ENCODE measurements around the gene CAPN1. TPM values are rescaled to one million over a fixed set of nuclear protein-coding genes. Genes with fewer than 3 reads are reported as not detected.
"Not testable (repeated sequence)": the region's sequence is repeated elsewhere in the genome, so short reads cannot be mapped to it uniquely, and the experiment has no call there.

CAPN1 gene
- total RNA-seq, 2 experiments from 2014 or later, result 75.6 to 79.1 TPM

- CTCF ChIA-PET, result no interaction called here
- POLR2A ChIA-PET, result interaction anchor here (0.7 kb wide), 1 partner anchor 53 kb away, joined by 3 read pairs; no protein-coding TSS in a partner anchor
Measured at GRCh38 chr11:65236194-65237059, 54.7 kb downstream of the CAPN1 start.

DNA sequence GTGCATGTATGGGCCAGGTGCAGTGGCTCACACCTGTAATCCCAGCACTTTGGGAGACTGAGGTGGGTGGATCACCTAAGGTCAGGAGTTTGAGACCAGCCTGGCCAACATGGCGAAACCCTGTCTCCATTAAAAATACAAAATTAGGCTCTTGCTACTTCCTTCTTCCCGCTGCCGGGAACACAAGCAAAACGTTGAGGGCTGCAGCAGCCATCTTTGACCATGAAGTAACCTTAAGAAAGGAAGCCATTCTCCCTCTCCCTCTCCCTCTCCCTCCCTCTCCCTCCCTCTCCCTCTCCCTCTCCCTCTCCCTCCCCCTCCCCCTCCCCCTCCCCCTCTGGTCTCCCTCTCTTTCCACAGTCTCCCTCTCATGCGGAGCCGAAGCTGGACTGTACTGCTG is 56.6 kb downstream of the CAPN1 start:
- POLR2A ChIA-PET, CTCF ChIA-PET: not testable (repeated sequence)

DNA sequence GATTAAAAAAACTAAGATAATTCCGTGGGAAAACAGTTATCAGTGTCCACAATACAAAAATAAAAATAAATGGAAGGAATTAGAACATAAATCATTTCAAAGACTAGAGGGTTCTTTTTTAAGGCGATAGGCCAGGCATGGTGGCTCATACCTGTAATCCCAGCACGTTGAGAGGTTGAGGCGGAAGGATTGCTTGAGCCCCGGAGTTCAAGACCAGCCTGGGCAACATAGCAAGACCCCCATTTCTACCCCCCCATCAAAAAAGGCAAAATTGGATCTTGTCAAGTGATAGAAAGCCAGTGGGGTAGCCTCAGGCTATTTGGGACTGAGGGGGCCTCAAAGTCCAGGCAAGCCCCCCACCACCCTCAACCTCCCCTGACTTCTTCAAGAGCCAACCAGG is 59.4 kb downstream of the CAPN1 start:
- ChIA-PET CTCF (interaction anchor here (0.9 kb wide), 1 partner anchor 61 kb away, joined by 3 read pairs; no protein-coding TSS in a partner anchor), POLR2A (no interaction called here)

- POLR2A ChIA-PET, result no interaction called here
- CTCF ChIA-PET, result interaction anchor here (0.6 to 0.9 kb wide), 2 partner anchors 61 to 92 kb away, joined by 3 read pairs; no protein-coding TSS in a partner anchor
Measured at GRCh38 chr11:65241692-65242091, 60.0 kb downstream of the CAPN1 start.

DNA sequence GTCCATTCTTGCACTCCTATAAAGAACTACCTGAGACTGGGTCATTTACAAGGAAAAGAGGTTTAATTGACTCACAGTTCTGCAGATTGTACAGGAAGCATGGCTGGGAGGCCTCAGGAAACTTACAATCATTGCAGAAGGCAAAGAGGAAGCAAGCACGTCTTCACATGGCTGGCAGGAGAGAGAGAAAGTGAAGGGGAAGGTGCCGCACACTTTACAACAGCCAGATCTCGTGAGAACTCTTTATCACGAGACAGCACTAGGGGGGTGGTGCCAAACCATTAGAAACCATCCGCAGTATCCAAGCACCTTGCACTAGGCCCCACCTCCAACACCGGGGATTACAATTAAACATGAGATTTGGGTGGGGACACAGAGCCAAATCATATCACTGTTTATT is 60.7 kb downstream of the CAPN1 start:
- ChIA-PET POLR2A (no interaction called here), CTCF (interaction anchor here (0.6 kb wide), 1 partner anchor 93 kb away, joined by 3 read pairs; no protein-coding TSS in a partner anchor)

GRCh38 chr11:65243797-65244196 is 62.1 kb downstream of the CAPN1 start:
- ChIA-PET POLR2A (no interaction called here), CTCF (interaction anchor here (0.7 to 2.4 kb wide), 3 partner anchors 19 to 71 kb away, joined by 3 to 8 read pairs (median 3); partner anchors contain the start of gene CDC42EP2)

- CTCF ChIA-PET, result interaction anchor here (2.4 kb wide), 1 partner anchor 20 kb away, joined by 8 read pairs; no protein-coding TSS in a partner anchor
- POLR2A ChIA-PET, result not testable (repeated sequence)
Measured at GRCh38 chr11:65245046-65245445, 63.3 kb downstream of the CAPN1 start.

- CTCF ChIA-PET, result interaction anchor here (1.2 kb wide), 1 partner anchor 70 kb away, joined by 3 read pairs; no protein-coding TSS in a partner anchor
- POLR2A ChIA-PET, result no interaction called here
Measured at GRCh38 chr11:65246506-65246905, 64.8 kb downstream of the CAPN1 start.

DNA sequence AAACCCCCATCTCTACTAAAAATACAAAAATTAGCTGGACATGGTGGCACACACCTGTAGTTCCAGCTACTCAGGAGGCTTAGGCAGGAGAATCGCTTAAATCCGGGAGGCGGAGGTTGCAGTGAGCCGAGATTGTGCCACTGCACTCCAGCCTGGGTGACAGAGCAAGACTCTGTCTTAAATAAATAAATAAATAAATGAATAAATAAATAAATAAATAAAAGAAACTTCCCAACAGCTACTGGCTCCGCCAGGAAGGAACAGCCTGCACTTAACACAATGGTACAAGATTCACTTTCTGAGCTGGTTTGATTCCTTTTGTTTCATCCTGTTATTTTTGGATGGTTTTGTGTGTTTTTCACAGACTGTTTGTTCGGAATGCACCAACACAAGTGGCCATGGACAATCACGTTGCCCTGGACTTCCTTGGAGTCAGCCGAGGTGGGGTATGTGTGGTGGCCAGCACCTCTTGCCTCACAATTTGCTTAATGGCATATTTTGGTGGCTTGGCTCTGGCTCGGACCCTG is 66.5 kb downstream of the CAPN1 start:
- POLR2A ChIA-PET, result not testable (repeated sequence)

GRCh38 chr11:65251476-65251875 is 69.7 kb downstream of the CAPN1 start:
- POLR2A ChIA-PET, result no interaction called here
- CTCF ChIA-PET, result interaction anchor here (1.0 to 1.2 kb wide), 3 partner anchors 27 to 78 kb away, joined by 3 to 6 read pairs (median 3); partner anchors contain the start of gene CDC42EP2

More for the DNA sequence above, 66.5 kb downstream of the CAPN1 start:
- CTCF ChIA-PET, result interaction anchor here (0.6 kb wide), 1 partner anchor 354 kb away, joined by 3 read pairs; no protein-coding TSS in a partner anchor

- ChIA-PET CTCF (interaction anchor here (1.0 kb wide), 1 partner anchor 36 kb away, joined by 3 read pairs; no protein-coding TSS in a partner anchor), POLR2A (no interaction called here)
Measured at GRCh38 chr11:65254724-65255123, 73.0 kb downstream of the CAPN1 start.

DNA sequence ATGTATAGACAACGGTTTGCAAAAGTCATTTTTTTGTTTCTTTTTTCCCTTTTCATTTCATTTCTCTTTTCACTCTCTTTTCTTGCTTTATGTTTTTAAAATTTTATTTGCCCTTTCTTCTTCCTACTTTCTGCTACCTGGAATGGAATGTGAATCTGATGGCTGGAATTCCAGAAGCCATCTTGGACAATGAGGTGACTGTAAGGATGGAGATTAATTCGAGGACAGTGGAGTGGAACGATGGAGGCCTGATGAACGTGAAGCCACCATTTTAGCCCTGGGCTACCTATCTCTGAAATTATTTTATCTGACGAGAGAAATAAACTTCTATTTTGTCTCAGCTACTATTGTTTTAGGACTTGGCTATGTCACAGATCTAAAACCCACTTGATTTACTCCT is 77.3 kb downstream of the CAPN1 start:
- ChIA-PET POLR2A (no interaction called here), CTCF (interaction anchor here (1.0 kb wide), 1 partner anchor 57 kb away, joined by 3 read pairs; no protein-coding TSS in a partner anchor)

- POLR2A ChIA-PET, result no interaction called here
- CTCF ChIA-PET, result interaction anchor here (1.1 kb wide), 1 partner anchor 55 kb away, joined by 3 read pairs; the partner anchor contains the start of gene CDC42EP2
Measured at GRCh38 chr11:65260302-65260701, 78.6 kb downstream of the CAPN1 start.

DNA sequence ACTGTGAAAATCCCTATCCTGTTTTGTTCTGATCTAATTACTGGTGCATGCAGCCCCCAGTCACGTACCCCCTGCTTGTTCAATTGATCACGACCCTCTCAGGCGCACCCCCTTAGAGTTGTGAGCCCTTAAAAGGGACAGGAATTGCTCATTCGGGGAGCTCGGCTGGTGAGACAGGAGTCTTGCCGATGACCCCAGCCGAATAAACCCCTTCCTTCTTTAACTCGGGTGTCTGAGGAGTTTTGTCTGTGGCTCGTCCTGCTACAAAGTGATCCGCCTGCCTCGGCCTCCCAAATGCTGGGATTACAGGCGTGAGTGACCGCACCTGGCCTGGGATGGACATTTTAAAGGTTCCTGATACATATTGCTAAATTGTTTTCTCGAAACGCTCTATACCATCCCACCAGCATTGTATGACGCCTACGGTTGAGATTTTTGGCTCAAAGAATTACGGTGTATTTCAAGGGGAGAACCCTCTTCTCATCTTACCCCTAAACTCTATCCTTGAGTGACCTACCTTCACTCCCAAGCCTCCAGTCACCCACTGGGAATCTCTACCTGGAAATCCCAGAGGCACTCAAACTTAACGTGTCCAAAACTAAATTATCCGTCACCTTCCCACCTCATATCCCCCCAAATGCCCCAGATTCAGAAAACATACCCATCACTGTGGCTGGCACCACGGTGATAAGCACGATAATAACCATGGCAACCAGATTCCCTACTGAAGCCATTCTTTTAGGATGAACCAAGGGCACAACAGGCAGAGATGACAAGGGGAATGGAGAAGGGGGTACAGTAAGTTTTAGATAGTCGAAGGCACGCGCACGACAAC is 79.2 kb downstream of the CAPN1 start:
- CTCF ChIA-PET, result interaction anchor here (1.0 to 2.2 kb wide), 4 partner anchors 11 to 54 kb away, joined by 3 to 11 read pairs (median 4); partner anchors contain the start of gene CDC42EP2
- POLR2A ChIA-PET, result interaction anchor here (0.5 to 2.0 kb wide), 12 partner anchors 13 to 551 kb away, joined by 3 to 12 read pairs (median 4); partner anchors contain the start of genes CDC42EP2, DPF2 and MALAT1

Other genes starting within 250 kb of the CAPN1 start
- gene GPHA2, start 246.0 kb upstream of the CAPN1 start, total RNA-seq, result not detected
- gene MAJIN, start 209.8 kb upstream of the CAPN1 start, total RNA-seq, result not detected
- not detected for gene BATF2, start 185.0 kb upstream of the CAPN1 start, total RNA-seq
- gene ARL2, start 167.8 kb upstream of the CAPN1 start, total RNA-seq, result 100 to 1,000 TPM; 134 to 138 TPM
- 10 to 100 TPM; 13.7 to 15.2 TPM for gene SNX15, start 154.5 kb upstream of the CAPN1 start, total RNA-seq
- gene SAC3D1, start 140.7 kb upstream of the CAPN1 start, total RNA-seq, result 10 to 100 TPM; 18.3 to 20.5 TPM
- 10 to 100 TPM; 10.3 to 11.2 TPM for gene NAALADL1, start 123.4 kb upstream of the CAPN1 start, total RNA-seq
- gene CDCA5, start 97.9 kb upstream of the CAPN1 start, total RNA-seq, result 100 to 1,000 TPM; 108 TPM
- 10 to 100 TPM; 27.5 to 30.2 TPM for gene ZFPL1, start 97.7 kb upstream of the CAPN1 start, total RNA-seq
- 100 to 1,000 TPM in 1 of 2 experiments, 10 to 100 TPM in 1; 99.2 to 104 TPM for gene VPS51, start 85.7 kb upstream of the CAPN1 start, total RNA-seq
- 10 to 100 TPM; 18.0 to 18.2 TPM for gene TM7SF2, start 70.1 kb upstream of the CAPN1 start, total RNA-seq
- gene ZNHIT2, start 64.2 kb upstream of the CAPN1 start, total RNA-seq, result 10 to 100 TPM; 16.5 to 18.2 TPM
- gene FAU, start 59.8 kb upstream of the CAPN1 start, total RNA-seq, result 1,000 to 10,000 TPM; 1,009 to 1,011 TPM
- gene MRPL49, start 59.6 kb upstream of the CAPN1 start, total RNA-seq, result 100 to 1,000 TPM; 108 TPM
- gene SYVN1, start 47.4 kb upstream of the CAPN1 start, total RNA-seq, result 10 to 100 TPM; 33.8 to 36.6 TPM
- not detected for gene SPDYC, start 11.7 kb upstream of the CAPN1 start, total RNA-seq
- gene POLA2, start 80.0 kb downstream of the CAPN1 start, total RNA-seq, result 10 to 100 TPM; 73.8 to 80.7 TPM
- under 1 TPM; 0.78 to 0.82 TPM for gene CDC42EP2, start 132.9 kb downstream of the CAPN1 start, total RNA-seq
- gene DPF2, start 151.9 kb downstream of the CAPN1 start, total RNA-seq, result 10 to 100 TPM; 52.3 to 60.1 TPM
- gene TIGD3, start 172.8 kb downstream of the CAPN1 start, total RNA-seq, result under 1 TPM; 0.65 TPM
- gene SLC25A45, start 200.7 kb downstream of the CAPN1 start, total RNA-seq, result 10 to 100 TPM; 12.5 to 15.1 TPM
- gene FRMD8, start 204.7 kb downstream of the CAPN1 start, total RNA-seq, result 10 to 100 TPM; 39.3 to 44.2 TPM
- 100 to 1,000 TPM; 282 to 294 TPM for gene NEAT1, start 240.9 kb downstream of the CAPN1 start, total RNA-seq